ENCODE results near the gene DSG2. TPM values are rescaled to one million over a fixed set of nuclear protein-coding genes. Genes with fewer than 3 reads are reported as not detected.
A peak's percentile ranks its signal among the peaks of the same experiment; 100 is the strongest.

Gene DSG2
- total and polyA plus RNA-seq, 4 experiments from 2014 or later = not detected

DNA sequence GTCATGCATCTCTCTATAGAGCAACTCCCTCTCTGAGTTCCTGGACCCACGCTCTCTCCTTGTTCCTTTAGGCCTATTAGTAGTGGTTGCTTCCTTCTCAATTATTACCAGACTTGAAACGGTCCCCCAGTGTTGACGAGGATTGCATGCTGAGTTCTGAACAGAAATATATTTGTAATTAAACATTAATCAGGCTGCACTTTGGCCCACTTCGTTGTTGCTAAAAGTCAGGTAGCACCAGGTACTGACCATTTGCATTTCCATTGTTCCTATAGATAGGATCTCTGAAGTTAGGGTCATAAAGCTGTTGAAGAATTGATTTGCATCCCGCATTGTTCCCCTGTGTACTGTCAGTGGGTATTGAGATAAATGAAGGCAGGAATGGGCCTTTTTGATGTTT lies 56.8 kb downstream of the DSG2 start:
- ChIA-PET POLR2A (ENCODE audit: partially characterized antibody) (no interaction called here), CTCF (ENCODE audit: partially characterized antibody) (interaction anchor here (1.4 to 3.9 kb wide), 3 partner anchors 11 to 169 kb away, joined by 3 to 48 read pairs (median 6); no protein-coding TSS in a partner anchor)
- H3K4me1 ChIP-seq (ENCODE audit: insufficient read depth, low read length) = no peaks in the 10 kb centered on the region
- no peaks in the 10 kb centered on the region for H3K36me3 ChIP-seq (ENCODE audit: insufficient read depth, low read length)
- H3K27me3 ChIP-seq (ENCODE audit: insufficient read depth, low read length) = no peaks in the 10 kb centered on the region
- intact Hi-C loops (cut with micrococcal nuclease) = loop anchor here (5.0 kb wide), 1 partner anchor 423 kb away; no protein-coding TSS in a partner anchor
- peaks cover 0 to 2% (median 1%) of the 10 kb centered on the region in 4 donors for H3K4me1 Mint-ChIP-seq
- H3K36me3 Mint-ChIP-seq = no peaks in the 10 kb centered on the region
- no peak overlapping the region for H3K4me3 ChIP-seq (ENCODE audit: low read length in 2 of 2)
- H3K27ac ChIP-seq (ENCODE audit: low read depth, low read length) = no peak overlapping the region
- H3K4me3 Mint-ChIP-seq = no peak overlapping the region
- peaks cover 10 to 13% of the 10 kb centered on the region in 2 donors for H3K27me3 Mint-ChIP-seq
- H3K27ac Mint-ChIP-seq = no peak overlapping the region
- DNase-seq = no peak
- peaks cover 0 to 2% (median 0%) of the 10 kb centered on the region in 8 donors for H3K9me3 Mint-ChIP-seq
- H3K9me3 ChIP-seq (ENCODE audit: control insufficient read depth in 1 of 2, low read length in 2 of 2) = no peaks in the 10 kb centered on the region

DNA sequence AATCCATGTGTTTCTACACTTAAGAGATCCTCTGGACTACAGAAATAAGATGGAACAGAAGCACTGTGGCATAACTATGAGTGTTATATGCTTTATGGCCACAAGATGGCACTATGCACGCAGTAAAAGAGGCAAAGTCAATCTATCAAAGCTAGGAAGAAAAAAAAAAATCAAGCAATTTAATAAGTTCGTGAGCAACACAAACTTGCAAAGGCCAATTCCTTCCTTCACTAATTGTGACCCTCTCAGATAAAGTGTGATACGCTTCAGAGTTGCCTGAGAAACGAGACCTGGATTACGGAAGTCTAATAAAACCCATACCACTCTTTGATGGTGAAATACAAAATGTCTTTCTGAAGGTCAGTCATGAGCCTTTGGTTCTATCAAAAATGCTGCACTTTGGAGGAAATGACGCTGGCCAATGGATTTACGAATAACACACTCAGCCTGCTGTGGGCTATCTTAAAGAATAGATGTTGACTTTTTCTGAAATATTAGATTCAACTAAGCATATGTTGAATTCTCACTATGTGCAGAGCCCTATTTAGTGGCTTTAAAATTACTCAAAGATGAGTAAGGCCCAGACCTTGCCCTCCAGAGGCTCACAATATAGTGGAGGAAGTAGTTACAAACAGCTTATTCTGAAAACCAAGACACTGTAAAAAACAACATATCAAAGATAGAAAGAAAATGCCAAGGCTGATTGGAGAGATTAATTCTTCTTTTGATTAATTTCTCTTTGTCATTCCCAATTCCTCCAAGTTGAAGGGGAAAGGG lies 58.2 kb downstream of the DSG2 start:
- no peak overlapping the region for H3K27ac Mint-ChIP-seq
- H3K27me3 Mint-ChIP-seq = peaks cover 11 to 12% of the 10 kb centered on the region in 2 donors
- H3K36me3 Mint-ChIP-seq = no peaks in the 10 kb centered on the region
- peak; percentile 41 to 51 (median 44) for DNase-seq
- Histone ChIP-seq H3K27me3 (ENCODE audit: insufficient read depth, low read length) (no peaks in the 10 kb centered on the region), H3K4me3 (ENCODE audit: low read length in 2 of 2) (no peak overlapping the region), H3K4me1 (ENCODE audit: insufficient read depth, low read length) (no peaks in the 10 kb centered on the region), H3K27ac (ENCODE audit: low read depth, low read length) (no peak overlapping the region), H3K9me3 (ENCODE audit: control insufficient read depth in 1 of 2, low read length in 2 of 2) (no peaks in the 10 kb centered on the region), H3K36me3 (ENCODE audit: insufficient read depth, low read length) (no peaks in the 10 kb centered on the region)
- peak overlapping the region in 1 of 8 donors; percentile 35 for H3K4me3 Mint-ChIP-seq
- intact Hi-C loops (cut with micrococcal nuclease) = loop anchor here (2.0 to 5.0 kb wide), 2 partner anchors 401 to 421 kb away; no protein-coding TSS in a partner anchor
- H3K4me1 Mint-ChIP-seq = peaks cover 0 to 2% (median 1%) of the 10 kb centered on the region in 4 donors
- peaks cover 0 to 2% (median 0%) of the 10 kb centered on the region in 8 donors for H3K9me3 Mint-ChIP-seq
- ChIA-PET POLR2A (ENCODE audit: partially characterized antibody) (no interaction called here), CTCF (ENCODE audit: partially characterized antibody) (interaction anchor here (0.9 to 3.9 kb wide), 13 partner anchors 8 to 601 kb away, joined by 3 to 48 read pairs (median 4); no protein-coding TSS in a partner anchor)

DNA sequence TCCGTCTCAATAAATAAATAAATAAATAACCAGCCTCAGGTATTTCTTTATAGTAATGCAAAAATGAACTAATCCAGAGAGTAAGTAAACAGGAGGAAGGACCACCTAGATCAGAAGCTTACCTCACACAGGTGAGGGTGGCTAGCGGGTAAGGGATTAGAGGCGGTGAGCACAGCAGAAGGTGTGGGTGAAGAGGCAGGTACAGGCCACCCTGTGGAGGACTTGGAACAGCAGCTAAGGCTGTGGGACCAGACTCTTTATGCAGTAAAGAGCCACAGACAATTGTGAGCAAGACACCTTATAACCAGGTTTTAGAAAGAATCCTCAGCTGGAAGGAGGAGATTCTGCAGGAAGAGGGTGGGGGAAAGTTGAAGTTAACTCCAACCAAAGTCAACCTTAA lies 59.5 kb downstream of the DSG2 start:
- H3K36me3 ChIP-seq (ENCODE audit: insufficient read depth, low read length) = no peaks in the 10 kb centered on the region
- CTCF ChIA-PET (ENCODE audit: partially characterized antibody) = interaction anchor here (0.7 to 3.9 kb wide), 5 partner anchors 12 to 600 kb away, joined by 3 to 48 read pairs (median 4); no protein-coding TSS in a partner anchor
- H3K4me1 Mint-ChIP-seq = peaks cover 0 to 2% (median 1%) of the 10 kb centered on the region in 4 donors
- peaks cover 12 to 13% of the 10 kb centered on the region in 2 donors for H3K27me3 Mint-ChIP-seq
- H3K36me3 Mint-ChIP-seq = no peaks in the 10 kb centered on the region
- H3K4me3 Mint-ChIP-seq = no peak overlapping the region
- POLR2A ChIA-PET (ENCODE audit: partially characterized antibody) = no interaction called here
- no peaks in the 10 kb centered on the region for H3K4me1 ChIP-seq (ENCODE audit: insufficient read depth, low read length)
- H3K27ac ChIP-seq (ENCODE audit: low read depth, low read length) = no peak overlapping the region
- H3K9me3 ChIP-seq (ENCODE audit: control insufficient read depth in 1 of 2, low read length in 2 of 2) = no peaks in the 10 kb centered on the region
- no peak overlapping the region for H3K27ac Mint-ChIP-seq
- intact Hi-C loops (cut with micrococcal nuclease) = loop anchor here (2.0 to 5.0 kb wide), 2 partner anchors 399 to 420 kb away; no protein-coding TSS in a partner anchor
- no peak overlapping the region for H3K4me3 ChIP-seq (ENCODE audit: low read length in 2 of 2)
- DNase-seq = no peak
- H3K27me3 ChIP-seq (ENCODE audit: insufficient read depth, low read length) = no peaks in the 10 kb centered on the region
- peaks cover 0 to 2% (median 0%) of the 10 kb centered on the region in 8 donors for H3K9me3 Mint-ChIP-seq

DNA sequence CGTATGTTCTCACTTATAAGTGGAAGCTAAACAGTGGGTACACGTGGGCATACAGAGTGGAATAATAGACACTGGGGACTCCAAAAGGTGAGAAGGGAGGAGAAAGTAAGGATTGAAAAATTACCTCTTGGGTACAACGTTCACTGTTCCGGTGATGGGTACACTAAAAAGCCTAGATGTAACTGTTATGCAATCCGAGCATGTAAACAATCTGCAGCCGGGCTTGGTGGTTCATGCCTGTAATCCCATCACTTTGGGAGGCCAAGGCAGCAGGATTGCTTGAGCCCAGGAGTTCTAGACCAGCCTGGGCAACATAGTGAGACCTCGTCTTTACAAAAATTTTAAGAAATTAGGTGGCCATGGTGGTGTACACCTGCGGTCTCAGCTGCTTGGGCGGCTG lies 60.6 kb downstream of the DSG2 start:
- Mint-ChIP-seq H3K4me3 (no peak overlapping the region), H3K4me1 (peaks cover 0 to 2% (median 1%) of the 10 kb centered on the region in 4 donors), H3K36me3 (no peaks in the 10 kb centered on the region), H3K9me3 (peaks cover 0 to 2% (median 0%) of the 10 kb centered on the region in 8 donors), H3K27me3 (peaks cover 12 to 13% of the 10 kb centered on the region in 2 donors), H3K27ac (no peak overlapping the region)
- CTCF ChIA-PET (ENCODE audit: partially characterized antibody) = no interaction called here
- H3K4me1 ChIP-seq (ENCODE audit: insufficient read depth, low read length) = no peaks in the 10 kb centered on the region
- H3K27me3 ChIP-seq (ENCODE audit: insufficient read depth, low read length) = no peaks in the 10 kb centered on the region
- H3K9me3 ChIP-seq (ENCODE audit: control insufficient read depth in 1 of 2, low read length in 2 of 2) = no peaks in the 10 kb centered on the region
- no peak overlapping the region for H3K27ac ChIP-seq (ENCODE audit: low read depth, low read length)
- H3K36me3 ChIP-seq (ENCODE audit: insufficient read depth, low read length) = no peaks in the 10 kb centered on the region
- intact Hi-C loops (cut with micrococcal nuclease) = loop anchor here (5.0 kb wide), 1 partner anchor 419 kb away; no protein-coding TSS in a partner anchor
- POLR2A ChIA-PET (ENCODE audit: partially characterized antibody) = no interaction called here
- DNase-seq = no peak
- no peak overlapping the region for H3K4me3 ChIP-seq (ENCODE audit: low read length in 2 of 2)

DNA sequence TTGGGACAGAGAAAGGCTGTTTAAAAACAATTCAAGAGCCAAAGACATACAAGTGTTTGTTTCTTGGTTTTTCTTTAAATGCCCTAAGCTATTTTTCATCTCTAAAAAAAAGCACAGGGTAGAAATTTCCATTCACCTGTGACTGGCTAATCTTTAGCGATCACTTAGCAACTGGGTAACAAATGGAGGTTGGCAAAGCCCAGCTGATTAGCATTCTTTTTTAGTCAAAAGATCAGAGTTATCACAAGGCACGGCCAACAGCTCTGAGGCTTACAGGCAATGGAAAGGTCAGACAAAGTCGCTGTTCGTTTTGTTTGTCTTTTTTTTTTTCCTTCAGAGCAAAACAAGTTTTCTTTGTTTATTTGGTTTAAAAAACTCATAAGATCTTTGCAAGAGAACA lies 64.7 kb downstream of the DSG2 start:
- H3K9me3 Mint-ChIP-seq = no peaks in the 10 kb centered on the region
- H3K36me3 Mint-ChIP-seq = no peaks in the 10 kb centered on the region
- Histone ChIP-seq H3K9me3 (ENCODE audit: control insufficient read depth in 1 of 2, low read length in 2 of 2) (no peaks in the 10 kb centered on the region), H3K4me1 (ENCODE audit: insufficient read depth, low read length) (no peaks in the 10 kb centered on the region), H3K36me3 (ENCODE audit: insufficient read depth, low read length) (no peaks in the 10 kb centered on the region), H3K27ac (ENCODE audit: low read depth, low read length) (no peak overlapping the region), H3K27me3 (ENCODE audit: insufficient read depth, low read length) (no peaks in the 10 kb centered on the region), H3K4me3 (ENCODE audit: low read length in 2 of 2) (no peak overlapping the region)
- H3K4me1 Mint-ChIP-seq = no peaks in the 10 kb centered on the region
- H3K4me3 Mint-ChIP-seq = no peak overlapping the region
- H3K27me3 Mint-ChIP-seq = peaks cover 0 to 5% of the 10 kb centered on the region in 2 donors
- intact Hi-C loops (cut with micrococcal nuclease) = no loop called here
- no peak overlapping the region for H3K27ac Mint-ChIP-seq
- CTCF ChIA-PET (ENCODE audit: partially characterized antibody) = interaction anchor here (1.5 to 2.4 kb wide), 3 partner anchors 10 to 160 kb away, joined by 4 to 5 read pairs (median 4); no protein-coding TSS in a partner anchor
- DNase-seq = no peak
- POLR2A ChIA-PET (ENCODE audit: partially characterized antibody) = no interaction called here

DNA sequence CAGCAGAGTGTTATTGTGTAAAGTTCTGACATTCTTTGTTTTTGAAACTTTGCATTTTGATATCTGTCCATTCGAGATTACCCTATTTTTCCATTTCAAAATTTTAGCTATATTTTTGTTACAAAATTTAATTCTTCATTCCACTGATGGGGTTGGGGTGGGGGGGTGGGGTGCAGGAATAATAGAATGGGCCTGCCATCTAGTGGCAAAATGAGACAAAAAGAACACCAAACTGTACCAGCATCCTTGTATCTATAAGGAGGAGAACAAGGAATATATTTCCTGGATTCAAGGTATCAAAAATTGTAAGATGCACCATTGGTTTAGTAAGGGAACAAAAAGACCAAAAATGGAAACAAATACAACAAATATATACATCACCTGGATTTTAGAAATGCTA lies 65.8 kb downstream of the DSG2 start:
- Mint-ChIP-seq H3K36me3 (no peaks in the 10 kb centered on the region), H3K4me1 (no peaks in the 10 kb centered on the region), H3K27me3 (peaks cover 0 to 3% of the 10 kb centered on the region in 2 donors), H3K27ac (no peak overlapping the region), H3K4me3 (no peak overlapping the region), H3K9me3 (no peaks in the 10 kb centered on the region)
- Histone ChIP-seq H3K4me1 (ENCODE audit: insufficient read depth, low read length) (no peaks in the 10 kb centered on the region), H3K9me3 (ENCODE audit: control insufficient read depth in 1 of 2, low read length in 2 of 2) (no peaks in the 10 kb centered on the region), H3K27me3 (ENCODE audit: insufficient read depth, low read length) (no peaks in the 10 kb centered on the region), H3K36me3 (ENCODE audit: insufficient read depth, low read length) (no peaks in the 10 kb centered on the region), H3K4me3 (ENCODE audit: low read length in 2 of 2) (no peak overlapping the region), H3K27ac (ENCODE audit: low read depth, low read length) (no peak overlapping the region)
- CTCF ChIA-PET (ENCODE audit: partially characterized antibody) = interaction anchor here (0.6 to 2.4 kb wide), 5 partner anchors 8 to 159 kb away, joined by 4 to 5 read pairs (median 5); no protein-coding TSS in a partner anchor
- POLR2A ChIA-PET (ENCODE audit: partially characterized antibody) = no interaction called here
- no peak for DNase-seq
- intact Hi-C loops (cut with micrococcal nuclease) = no loop called here

DNA sequence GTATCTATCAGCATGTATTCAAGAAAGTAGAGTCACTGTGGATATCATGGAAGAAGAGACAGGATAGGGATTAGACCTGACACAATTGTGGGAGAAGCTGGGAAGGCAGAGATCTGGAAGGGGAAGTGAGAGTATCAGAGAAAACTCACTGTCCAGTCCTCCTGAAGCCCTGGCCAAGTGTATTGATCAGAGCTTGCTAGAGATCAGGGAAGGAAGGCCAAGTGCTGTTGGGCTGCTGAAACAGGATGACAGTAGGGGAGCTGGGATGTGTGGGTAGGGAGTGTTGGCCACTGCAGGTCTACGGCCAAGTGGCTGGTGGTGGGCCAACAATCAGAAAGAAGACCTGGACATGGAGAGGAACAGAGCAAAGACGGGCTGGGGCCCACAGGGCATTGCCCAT lies 67.4 kb downstream of the DSG2 start:
- H3K4me3 ChIP-seq (ENCODE audit: low read length in 2 of 2) = no peak overlapping the region
- no peak overlapping the region for H3K4me3 Mint-ChIP-seq
- intact Hi-C loops (cut with micrococcal nuclease) = no loop called here
- H3K27ac ChIP-seq (ENCODE audit: low read depth, low read length) = no peak overlapping the region
- ChIA-PET POLR2A (ENCODE audit: partially characterized antibody) (no interaction called here), CTCF (ENCODE audit: partially characterized antibody) (no interaction called here)
- no peaks in the 10 kb centered on the region for H3K4me1 ChIP-seq (ENCODE audit: insufficient read depth, low read length)
- no peaks in the 10 kb centered on the region for H3K4me1 Mint-ChIP-seq
- no peaks in the 10 kb centered on the region for H3K9me3 ChIP-seq (ENCODE audit: control insufficient read depth in 1 of 2, low read length in 2 of 2)
- H3K36me3 ChIP-seq (ENCODE audit: insufficient read depth, low read length) = no peaks in the 10 kb centered on the region
- no peaks in the 10 kb centered on the region for H3K36me3 Mint-ChIP-seq
- H3K27me3 ChIP-seq (ENCODE audit: insufficient read depth, low read length) = no peaks in the 10 kb centered on the region
- H3K9me3 Mint-ChIP-seq = no peaks in the 10 kb centered on the region
- H3K27me3 Mint-ChIP-seq = peaks cover 0 to 3% of the 10 kb centered on the region in 2 donors
- H3K27ac Mint-ChIP-seq = no peak overlapping the region
- no peak for DNase-seq
